ENCODE data around the gene HDAC11. TPM values are rescaled to one million over a fixed set of nuclear protein-coding genes. Genes with fewer than 3 reads are reported as not detected.

Gene HDAC11
- total RNA-seq, 1 experiment from 2014 or later = 12.0 TPM

DNA sequence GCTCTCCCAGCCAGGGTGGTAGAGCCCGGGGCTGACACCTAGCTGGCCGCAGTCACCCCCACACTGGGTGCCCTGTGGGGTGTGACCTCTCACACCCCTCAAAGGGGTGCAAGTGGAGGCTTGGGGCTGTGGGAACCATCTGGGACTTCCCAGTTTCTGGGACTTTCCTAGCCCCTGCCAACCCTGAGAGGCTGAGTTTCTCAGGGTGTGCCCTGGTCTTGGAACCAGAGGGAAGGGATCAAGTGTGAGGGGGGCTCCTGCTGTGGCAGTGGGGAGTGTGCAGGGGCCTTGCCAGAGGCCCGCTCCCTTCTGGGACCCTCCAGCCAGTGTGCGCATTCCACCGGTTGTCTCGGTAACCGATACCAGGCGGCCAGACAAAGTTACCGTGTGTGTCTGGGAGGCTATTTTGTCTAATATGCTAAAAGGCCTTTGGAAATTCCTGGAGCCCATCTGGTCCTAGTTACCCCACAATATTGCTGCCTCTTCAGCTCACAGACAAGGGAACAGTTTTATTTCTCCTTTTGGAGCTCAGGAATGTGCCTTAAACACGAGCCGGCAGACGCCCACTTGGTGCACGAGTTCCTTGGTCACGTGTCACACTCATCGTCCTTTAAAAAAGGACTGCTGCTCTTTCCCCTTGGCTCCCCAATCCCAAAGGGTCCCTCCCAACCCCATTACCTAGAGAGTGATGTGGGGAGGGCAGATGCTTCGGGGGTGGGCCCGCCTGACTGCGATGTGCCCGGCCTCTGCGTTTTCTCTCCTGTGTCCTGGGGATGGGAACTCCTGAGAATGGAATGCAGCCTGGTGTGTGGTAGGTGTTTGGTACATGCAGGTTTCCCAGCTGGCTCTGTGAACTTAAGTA lies 33.2 kb downstream of the HDAC11 start (continued):
- no peak for TF ChIP-seq JAZF1 (CRISPR knock-in tag; IDR thresholded peaks at IDR 0.05)

DNA sequence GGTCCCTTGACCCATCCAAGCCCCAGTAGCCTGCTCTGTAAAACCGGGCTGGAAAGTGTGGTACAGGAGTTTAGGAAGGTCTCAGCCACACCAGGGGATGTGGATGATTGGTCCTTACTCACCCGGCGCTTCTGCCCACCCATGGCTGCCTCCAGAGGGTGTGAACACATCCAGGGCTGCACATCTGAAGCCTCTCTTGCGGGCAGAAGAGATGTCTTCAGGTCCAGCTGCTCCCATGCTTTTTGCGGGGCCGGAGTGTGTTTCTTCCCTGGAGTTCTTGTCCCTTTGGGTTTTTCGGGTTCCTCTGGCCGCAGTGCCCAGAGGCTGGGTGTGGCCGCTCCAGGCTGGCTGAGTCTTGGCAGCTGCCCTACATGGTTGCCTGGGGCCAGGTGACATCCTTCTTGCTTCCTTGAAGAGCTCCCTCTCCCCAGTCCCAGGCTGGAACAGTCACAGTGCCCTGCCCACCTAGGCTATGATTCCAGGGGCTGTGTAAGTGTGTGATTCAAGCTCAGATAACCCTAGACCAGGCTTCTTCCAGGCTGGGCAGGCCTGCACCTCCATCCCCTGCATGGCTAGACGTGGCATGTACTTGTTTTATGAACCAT lies 33.9 kb downstream of the HDAC11 start:
- ChIA-PET CTCF (interaction anchor here (0.9 to 2.3 kb wide), 6 partner anchors 14 to 134 kb away, joined by 3 to 11 read pairs (median 6); partner anchors contain the start of gene HDAC11), POLR2A (interaction anchor here (0.6 kb wide), 1 partner anchor 357 kb away, joined by 3 read pairs; no protein-coding TSS in a partner anchor)
- no peak overlapping the region for H3K4me3 Mint-ChIP-seq
- TF ChIP-seq NR2C2 (CRISPR knock-in tag; IDR thresholded peaks at IDR 0.05) (no peak), ZNF396 (CRISPR knock-in tag; IDR thresholded peaks at IDR 0.05; ENCODE audit: borderline replicate concordance) (no peak), ESRRA (CRISPR knock-in tag; IDR thresholded peaks at IDR 0.05; ENCODE audit: borderline replicate concordance) (no peak), NR1H2 (CRISPR knock-in tag; IDR thresholded peaks at IDR 0.05) (no peak), NFE2L1 (CRISPR knock-in tag; IDR thresholded peaks at IDR 0.05) (no peak), USF1 (CRISPR knock-in tag; IDR thresholded peaks at IDR 0.05) (no peak), EMX1 (CRISPR knock-in tag; IDR thresholded peaks at IDR 0.05) (no peak), E2F4 (CRISPR knock-in tag; IDR thresholded peaks at IDR 0.05; ENCODE audit: borderline replicate concordance, low read depth) (no peak), GTF2I (CRISPR knock-in tag; conservative IDR thresholded peaks at IDR 0.05) (no peak), ZNF423 (CRISPR knock-in tag; IDR thresholded peaks at IDR 0.05) (no peak), TP53 (CRISPR knock-in tag; IDR thresholded peaks at IDR 0.05) (no peak), MYBL2 (CRISPR knock-in tag; IDR thresholded peaks at IDR 0.05) (no peak), HMGA2 (CRISPR knock-in tag; IDR thresholded peaks at IDR 0.05) (no peak)
- TF ChIP-seq, protein P1, sequence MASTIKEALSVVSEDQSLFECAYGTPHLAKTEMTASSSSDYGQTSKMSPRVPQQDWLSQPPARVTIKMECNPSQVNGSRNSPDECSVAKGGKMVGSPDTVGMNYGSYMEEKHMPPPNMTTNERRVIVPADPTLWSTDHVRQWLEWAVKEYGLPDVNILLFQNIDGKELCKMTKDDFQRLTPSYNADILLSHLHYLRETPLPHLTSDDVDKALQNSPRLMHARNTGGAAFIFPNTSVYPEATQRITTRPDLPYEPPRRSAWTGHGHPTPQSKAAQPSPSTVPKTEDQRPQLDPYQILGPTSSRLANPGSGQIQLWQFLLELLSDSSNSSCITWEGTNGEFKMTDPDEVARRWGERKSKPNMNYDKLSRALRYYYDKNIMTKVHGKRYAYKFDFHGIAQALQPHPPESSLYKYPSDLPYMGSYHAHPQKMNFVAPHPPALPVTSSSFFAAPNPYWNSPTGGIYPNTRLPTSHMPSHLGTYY (CRISPR knock-in tag; IDR thresholded peaks at IDR 0.05) = no peak
- TF ChIP-seq, protein P2, sequence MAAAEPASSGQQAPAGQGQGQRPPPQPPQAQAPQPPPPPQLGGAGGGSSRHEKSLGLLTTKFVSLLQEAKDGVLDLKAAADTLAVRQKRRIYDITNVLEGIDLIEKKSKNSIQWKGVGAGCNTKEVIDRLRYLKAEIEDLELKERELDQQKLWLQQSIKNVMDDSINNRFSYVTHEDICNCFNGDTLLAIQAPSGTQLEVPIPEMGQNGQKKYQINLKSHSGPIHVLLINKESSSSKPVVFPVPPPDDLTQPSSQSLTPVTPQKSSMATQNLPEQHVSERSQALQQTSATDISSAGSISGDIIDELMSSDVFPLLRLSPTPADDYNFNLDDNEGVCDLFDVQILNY (CRISPR knock-in tag; IDR thresholded peaks at IDR 0.05) = no peak
- TF ChIP-seq, protein P3, sequence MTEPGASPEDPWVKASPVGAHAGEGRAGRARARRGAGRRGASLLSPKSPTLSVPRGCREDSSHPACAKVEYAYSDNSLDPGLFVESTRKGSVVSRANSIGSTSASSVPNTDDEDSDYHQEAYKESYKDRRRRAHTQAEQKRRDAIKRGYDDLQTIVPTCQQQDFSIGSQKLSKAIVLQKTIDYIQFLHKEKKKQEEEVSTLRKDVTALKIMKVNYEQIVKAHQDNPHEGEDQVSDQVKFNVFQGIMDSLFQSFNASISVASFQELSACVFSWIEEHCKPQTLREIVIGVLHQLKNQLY (CRISPR knock-in tag; IDR thresholded peaks at IDR 0.05) = no peak
- DNase-seq (ENCODE audit: low spot score) = no peak
- H3K4me1 Mint-ChIP-seq = no peaks in the 10 kb centered on the region
- H3K27me3 Mint-ChIP-seq (ENCODE audit: low read depth) = no peaks in the 10 kb centered on the region; the same call in 1 of the 2 replicates
- no peak for ATAC-seq
- no peak overlapping the region for H3K27ac Mint-ChIP-seq
- H3K9me3 Mint-ChIP-seq = no peaks in the 10 kb centered on the region
- H3K36me3 Mint-ChIP-seq = no peaks in the 10 kb centered on the region
